GM12872 (cell line): ENCODE results near the gene CTTNBP2.

Experiments
- CTCF ChIP-seq: IDR thresholded peaks from 3 replicates; pipeline ENCODE4 v1.5.1; 2011; ENCODE audit warnings: low read depth, mild to moderate bottlenecking, low read length, moderate library complexity; ENCODE audit not compliant: insufficient read depth

CTTNBP2 gene

GRCh38 chr7:117856196-117856595, 17.0 kb downstream of the CTTNBP2 start:
- no peak for TF ChIP-seq CTCF

- no peak for TF ChIP-seq CTCF
Measured at GRCh38 chr7:117854186-117854585, 19.1 kb downstream of the CTTNBP2 start.

- TF ChIP-seq CTCF: no peak
Measured at GRCh38 chr7:117848941-117849340, 24.3 kb downstream of the CTTNBP2 start.

GRCh38 chr7:117844678-117845077, 28.6 kb downstream of the CTTNBP2 start:
- no peak for TF ChIP-seq CTCF

- no peak for TF ChIP-seq CTCF
Measured at GRCh38 chr7:117841611-117842010, 31.6 kb downstream of the CTTNBP2 start.

- no peak for TF ChIP-seq CTCF
Measured at GRCh38 chr7:117841011-117841410, 32.2 kb downstream of the CTTNBP2 start.

GRCh38 chr7:117839507-117839906, 33.7 kb downstream of the CTTNBP2 start:
- no peak for TF ChIP-seq CTCF

- no peak for TF ChIP-seq CTCF
Measured at GRCh38 chr7:117837841-117838240, 35.4 kb downstream of the CTTNBP2 start.
